Non-pigmented ciliary epithelial cell (primary cell): ENCODE data around the gene SLC38A1.

Experiments used
- DNase-seq: peaks from one replicate; pipeline ENCODE4 v3.0.0-alpha.2; 2010; ENCODE audit warnings: low read depth

Gene SLC38A1

DNA sequence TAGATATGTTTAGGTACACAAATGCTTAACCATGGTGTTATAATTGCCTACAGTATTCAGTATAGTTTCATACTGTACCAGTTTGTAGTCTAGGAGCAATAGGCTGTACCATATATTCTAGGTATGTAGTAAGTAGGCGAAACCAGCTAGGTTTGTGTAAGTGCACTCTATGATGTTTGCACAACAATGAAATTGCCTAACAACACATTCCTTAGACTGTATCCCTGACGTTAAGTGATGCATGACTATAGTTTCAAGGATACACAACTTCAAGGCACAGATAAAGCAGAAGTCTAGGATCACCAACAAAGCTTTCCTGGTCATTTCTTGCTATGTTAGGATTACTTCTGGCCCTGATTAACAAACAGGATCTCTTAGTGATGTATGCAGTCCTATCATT, 135.1 kb downstream of the SLC38A1 start:
- DNase-seq = no peak
